IMR-90 (cell line): ENCODE measurements around the gene SEC23IP. TPM values are rescaled to one million over a fixed set of nuclear protein-coding genes. Genes with fewer than 3 reads are reported as not detected.

ENCODE experiments used
- ATAC-seq: fragments of 200-7000 bp; cut with Tn5 transposase; 2 replicates; pipeline ENCODE4 v1.9.1; 2020; ENCODE audit warnings: low read depth, mild to moderate bottlenecking, moderate library complexity
- BruUV-seq: library from RNA; stranded (reverse); fragments of 400-500 nt; replicated peaks from 2 replicates; lab custom pipeline; 2021; lab: Mats Ljungman, UMichigan
- CTCF ChIA-PET: fragments of 300-600 bp; formaldehyde crosslinking; extraction: SDS; loops from one replicate; lab custom pipeline; 2021; ENCODE audit warnings: antibody characterized with exemption; lab: Yijun Ruan, JAX
- POLR2A ChIA-PET: fragments of 300-600 bp; sonication (Branson Sonifier 250); formaldehyde crosslinking; loops from one replicate; lab custom pipeline; 2022; ENCODE audit warnings: antibody characterized with exemption; ENCODE audit not compliant: unreplicated experiment; lab: Charles Lee
- DNase-seq: peaks from one replicate; pipeline ENCODE4 v3.0.0; 2013
- H2AFZ ChIP-seq: replicated peaks from 2 replicates; pipeline ENCODE3; 2013; ENCODE audit warnings: low read length, mild to moderate bottlenecking; ENCODE audit not compliant: poor library complexity
- H2AK5ac ChIP-seq: 2 replicates; pipeline ENCODE4 v1.6.1; 2013; ENCODE audit warnings: low read depth, low read length, inconsistent platforms
- H2AK9ac ChIP-seq: replicated peaks from 2 replicates; pipeline ENCODE3; 2013; ENCODE audit warnings: mild to moderate bottlenecking, low read depth, low read length, moderate library complexity; ENCODE audit not compliant: poor library complexity
- H2BK120ac ChIP-seq: 2 replicates; pipeline ENCODE4 v1.6.1; 2013; ENCODE audit warnings: low read depth, low read length, inconsistent platforms
- H2BK15ac ChIP-seq: 3 replicates; pipeline ENCODE4 v1.6.1; 2013; ENCODE audit warnings: low read depth, low read length, inconsistent platforms
- H2BK20ac ChIP-seq: 2 replicates; pipeline ENCODE4 v1.6.1; 2013; ENCODE audit warnings: low read depth, mild to moderate bottlenecking, inconsistent platforms, low read length, moderate library complexity
- H2BK5ac ChIP-seq: 2 replicates; pipeline ENCODE4 v1.6.1; 2013; ENCODE audit warnings: mild to moderate bottlenecking, low read depth, low read length, inconsistent platforms; ENCODE audit not compliant: poor library complexity, severe bottlenecking
- H3K14ac ChIP-seq: replicated peaks from 2 replicates; pipeline ENCODE4 v1.6.1; 2013; ENCODE audit warnings: low read depth, low read length, inconsistent platforms
- H3K18ac ChIP-seq: 2 replicates; pipeline ENCODE4 v1.6.1; 2013; ENCODE audit warnings: low read depth, low read length, control low read depth
- H3K23ac ChIP-seq: 2 replicates; pipeline ENCODE4 v1.6.1; 2013; ENCODE audit warnings: low read depth, low read length, inconsistent platforms
- H3K27ac ChIP-seq: 2 replicates; pipeline ENCODE4 v1.5.1; 2013; ENCODE audit warnings: mild to moderate bottlenecking, control low read depth, low read length; ENCODE audit not compliant: insufficient read depth
- H3K27me3 ChIP-seq: 2 replicates; pipeline ENCODE4 v1.6.1; 2013; ENCODE audit warnings: low read length; ENCODE audit not compliant: control insufficient read depth, insufficient read depth
- H3K36me3 ChIP-seq: 2 replicates; pipeline ENCODE4 v1.6.1; 2013; ENCODE audit warnings: low read length, mixed read lengths; ENCODE audit not compliant: control insufficient read depth, insufficient read depth
- H3K4ac ChIP-seq: 2 replicates; pipeline ENCODE4 v1.6.1; 2013; ENCODE audit warnings: low read depth, low read length, inconsistent platforms
- H3K4me1 ChIP-seq: 2 replicates; pipeline ENCODE4 v1.6.1; 2013; ENCODE audit warnings: low read length, mixed read lengths; ENCODE audit not compliant: control insufficient read depth, insufficient read depth
- H3K4me2 ChIP-seq: 2 replicates; pipeline ENCODE4 v1.6.1; 2013; ENCODE audit warnings: low read depth, mild to moderate bottlenecking, control low read depth, low read length, moderate library complexity
- H3K4me3 ChIP-seq: 2 replicates; pipeline ENCODE4 v1.5.1; 2013; ENCODE audit warnings: low read depth, mild to moderate bottlenecking, control low read depth, low read length, moderate library complexity; ENCODE audit not compliant: insufficient read depth
- H3K56ac ChIP-seq: 2 replicates; pipeline ENCODE4 v1.6.1; 2013; ENCODE audit warnings: low read length, inconsistent platforms; ENCODE audit not compliant: insufficient read depth; ENCODE audit errors: extremely low read depth
- H3K79me1 ChIP-seq, 2 experiments: 2 replicates each; pipeline ENCODE4 v1.6.1; 2013; ENCODE audit warnings: low read length in 2 of 2, inconsistent platforms in 1 of 2, low read depth in 1 of 2
- H3K9ac ChIP-seq: 2 replicates; pipeline ENCODE4 v1.6.1; 2013; ENCODE audit warnings: low read depth, low read length, control low read depth
- H3K9me1 ChIP-seq: 2 replicates; pipeline ENCODE4 v1.6.1; 2013; ENCODE audit warnings: low read length, inconsistent platforms; ENCODE audit not compliant: insufficient read depth
- H3K9me3 ChIP-seq: 2 replicates; pipeline ENCODE4 v1.6.1; 2013; ENCODE audit warnings: low read length; ENCODE audit not compliant: control insufficient read depth, insufficient read depth
- H4K20me1 ChIP-seq: 2 replicates; pipeline ENCODE4 v1.6.1; 2013; ENCODE audit warnings: low read length, inconsistent platforms; ENCODE audit not compliant: insufficient read depth
- H4K5ac ChIP-seq: 2 replicates; pipeline ENCODE4 v1.6.1; 2013; ENCODE audit warnings: mild to moderate bottlenecking, low read depth, low read length, control low read depth
- H4K8ac ChIP-seq, 2 experiments: 2 replicates each; pipeline ENCODE4 v1.6.1; 2013; ENCODE audit warnings: low read depth in 2 of 2, low read length in 2 of 2, control low read depth in 1 of 2, inconsistent platforms in 1 of 2
- H4K91ac ChIP-seq: 2 replicates; pipeline ENCODE4 v1.6.1; 2013; ENCODE audit warnings: low read depth, low read length, inconsistent platforms; ENCODE audit not compliant: insufficient read depth
- BHLHE40 ChIP-seq: fragments of 150-350 bp; IDR thresholded peaks from 2 replicates; pipeline ENCODE4 v1.6.1; 2016; ENCODE audit warnings: mild to moderate bottlenecking, low read depth, low read length
- CEBPB ChIP-seq: IDR thresholded peaks from 2 replicates; pipeline ENCODE4 v1.6.1; 2012; ENCODE audit warnings: low read depth, low read length, improper control_type of control experiment
- MXI1 ChIP-seq: IDR thresholded peaks from 2 replicates; pipeline ENCODE4 v1.6.1; 2012; ENCODE audit warnings: low read depth, mild to moderate bottlenecking, low read length, moderate library complexity, borderline replicate concordance
- POLR2A ChIP-seq: IDR thresholded peaks from 2 replicates; pipeline ENCODE4 v1.6.1; 2012; ENCODE audit warnings: mild to moderate bottlenecking, low read depth, low read length
- RFX5 ChIP-seq: IDR thresholded peaks from 2 replicates; pipeline ENCODE4 v1.8.0; 2012; ENCODE audit warnings: low read depth, mild to moderate bottlenecking, low read length, moderate library complexity
- SMC3 ChIP-seq: fragments of 150-350 bp; IDR thresholded peaks from 2 replicates; pipeline ENCODE4 v1.6.1; 2016; ENCODE audit warnings: low read depth, mild to moderate bottlenecking, antibody characterized with exemption, low read length, moderate library complexity
- USF2 ChIP-seq: fragments of 150-350 bp; IDR thresholded peaks from 2 replicates; pipeline ENCODE4 v1.6.1; 2017; ENCODE audit warnings: mild to moderate bottlenecking, antibody characterized with exemption, low read length, low read depth
- WGBS, 2 experiments: methylation state at CpG; one replicate each; pipeline versions ENCODE4 v1.1.5 to v1.1.7; 2013; ENCODE audit warnings: missing lambda C conversion rate in 2 of 2; ENCODE audit not compliant: insufficient read length in 1 of 2; ENCODE audit errors: extremely low coverage in 2 of 2; 5-methylcytosine and 5-hydroxymethylcytosine counted together
- dilution Hi-C: fragments of 300-500 bp; cut with HindIII; formaldehyde crosslinking; loops from one replicate; pipeline ENCODE4 v1.14.3; 2018; ENCODE audit warnings: low sequenced_read_pairs; ENCODE audit not compliant: unreplicated experiment
- in situ Hi-C: fragments of 300-500 bp; cut with MboI; formaldehyde crosslinking; loops from 3 replicates; pipeline ENCODE4 v1.14.3; 2019; ENCODE audit warnings: low sequenced_read_pairs, inconsistent platforms, mixed read lengths
- intact Hi-C: fragments of 100-400 bp; cut with micrococcal nuclease; formaldehyde crosslinking; loops from 2 replicates; pipeline ENCODE4 v1.10.0; 2022
- polyA plus RNA-seq, 3 experiments: library from polyadenylated mRNA; depleted of rRNA; stranded (reverse); fragments of >200 nt; gene quantifications; 2 replicates each; pipeline ENCODE4 v1.2.3, GENCODE V29; 2012; ENCODE audit warnings: low replicate concordance in 1 of 3
- total RNA-seq: library from RNA; depleted of rRNA; stranded (reverse); fragments of >200 nt; gene quantifications from 2 replicates; pipeline ENCODE4 v1.2.3, GENCODE V29; 2012

SEC23IP gene
- total and polyA plus RNA-seq, 2 of the 4 experiments (the other 2 are of a cell fraction): 37.4 to 39.8 TPM

DNA sequence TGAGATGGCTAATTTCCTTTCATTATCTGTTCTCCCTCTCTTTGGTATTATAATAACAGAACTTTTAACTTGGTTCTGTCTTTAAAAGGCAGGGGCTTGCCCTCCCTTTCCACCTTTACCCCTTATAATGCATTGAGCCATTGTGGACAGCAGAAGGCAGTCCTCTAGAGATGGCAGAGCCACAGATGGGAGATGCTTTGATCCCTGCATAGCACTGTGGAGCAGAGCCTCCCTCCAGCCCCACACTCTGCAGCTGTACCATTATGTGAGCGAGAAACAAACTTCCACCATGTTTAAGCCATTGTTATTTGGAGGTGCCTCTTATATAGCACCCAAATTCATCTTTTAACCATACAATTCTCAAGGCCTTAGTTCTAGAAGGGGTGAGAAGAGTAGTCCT, 78.4 kb downstream of the SEC23IP start:
- intact Hi-C loops (no loop called here), dilution Hi-C loops (no loop called here), in situ Hi-C loops (no loop called here)
- Histone ChIP-seq H2BK5ac (no peak overlapping the region), H3K9me1 (no peaks in the 10 kb centered on the region), H4K5ac (no peak overlapping the region), H3K79me1 (no peaks in the 10 kb centered on the region), H2BK120ac (no peak overlapping the region), H2AFZ (no peak overlapping the region), H3K4me3 (no peak overlapping the region), H4K91ac (no peak overlapping the region), H3K27me3 (no peaks in the 10 kb centered on the region), H2AK5ac (no peak overlapping the region), H3K4me1 (no peaks in the 10 kb centered on the region), H3K4me2 (no peak overlapping the region), H4K8ac (no peak overlapping the region), H3K56ac (no peak overlapping the region), H2BK15ac (no peak overlapping the region), H3K36me3 (no peaks in the 10 kb centered on the region), H2AK9ac (no peak overlapping the region), H3K18ac (no peak overlapping the region), H3K4ac (no peak overlapping the region), H3K9ac (no peak overlapping the region), H3K27ac (no peak overlapping the region), H2BK20ac (no peak overlapping the region), H3K23ac (no peak overlapping the region), H4K20me1 (no peaks in the 10 kb centered on the region), H3K9me3 (0 out of 2 replicates have a peak, but pooled peaks cover 4% of the 10 kb centered on the region), H3K14ac (no peak overlapping the region)
- no peak for DNase-seq
- TF ChIP-seq MXI1 (no peak), BHLHE40 (no peak), SMC3 (no peak), CEBPB (no peak), RFX5 (no peak), POLR2A (no peak), USF2 (no peak)
- ChIA-PET POLR2A (no interaction called here), CTCF (no interaction called here)
- no TSS peak for BruUV-seq
- no CpG with 5 or more reads among the region's 1 CpG for WGBS, 2 experiments
- ATAC-seq: no peak
